ENCODE measurements around the gene GYS2. TPM values are rescaled to one million over a fixed set of nuclear protein-coding genes. Genes with fewer than 3 reads are reported as not detected.

The GYS2 gene
- total and polyA plus RNA-seq, 4 donors: 15.5 to 86.8 (median 34.1) TPM

GRCh38 chr12:21566907-21567394 is 37.7 kb downstream of the GYS2 start (continued):
- TF ChIP-seq TAF1 (conservative IDR thresholded peaks at IDR 0.05): no peak

GRCh38 chr12:21566223-21566906 is 38.3 kb downstream of the GYS2 start:
- peak overlapping the region; percentile 68 to 82 for H3K27ac ChIP-seq (ENCODE audit: low read depth in 1 of 2, low read length in 2 of 2)
- no peaks in the 10 kb centered on the region for H3K27me3 ChIP-seq (ENCODE audit: control insufficient read depth in 4 of 4, insufficient read depth in 4 of 4, low read length in 3 of 4)
- no peak for DNase-seq (ENCODE audit: low spot score)
- WGBS: 40% methylated on average over 5 of the region's 5 CpGs
- no peaks in the 10 kb centered on the region for H3K9me3 ChIP-seq (ENCODE audit: control insufficient read depth in 4 of 4, low read length in 3 of 4)
- peaks cover 4 to 33% (median 25%) of the 10 kb centered on the region in 4 donors for H3K4me1 ChIP-seq (ENCODE audit: control insufficient read depth in 4 of 4, insufficient read depth in 4 of 4, low read length in 3 of 4)
- peaks cover 1 to 21% (median 9%) of the 10 kb centered on the region in 4 donors for H3K36me3 ChIP-seq (ENCODE audit: control insufficient read depth in 4 of 4, insufficient read depth in 3 of 4, low read depth in 1 of 4, low read length in 3 of 4)
- H3K9ac ChIP-seq (ENCODE audit: low read depth in 1 of 2, low read length in 2 of 2): no peak overlapping the region
- TF ChIP-seq, protein P1, sequence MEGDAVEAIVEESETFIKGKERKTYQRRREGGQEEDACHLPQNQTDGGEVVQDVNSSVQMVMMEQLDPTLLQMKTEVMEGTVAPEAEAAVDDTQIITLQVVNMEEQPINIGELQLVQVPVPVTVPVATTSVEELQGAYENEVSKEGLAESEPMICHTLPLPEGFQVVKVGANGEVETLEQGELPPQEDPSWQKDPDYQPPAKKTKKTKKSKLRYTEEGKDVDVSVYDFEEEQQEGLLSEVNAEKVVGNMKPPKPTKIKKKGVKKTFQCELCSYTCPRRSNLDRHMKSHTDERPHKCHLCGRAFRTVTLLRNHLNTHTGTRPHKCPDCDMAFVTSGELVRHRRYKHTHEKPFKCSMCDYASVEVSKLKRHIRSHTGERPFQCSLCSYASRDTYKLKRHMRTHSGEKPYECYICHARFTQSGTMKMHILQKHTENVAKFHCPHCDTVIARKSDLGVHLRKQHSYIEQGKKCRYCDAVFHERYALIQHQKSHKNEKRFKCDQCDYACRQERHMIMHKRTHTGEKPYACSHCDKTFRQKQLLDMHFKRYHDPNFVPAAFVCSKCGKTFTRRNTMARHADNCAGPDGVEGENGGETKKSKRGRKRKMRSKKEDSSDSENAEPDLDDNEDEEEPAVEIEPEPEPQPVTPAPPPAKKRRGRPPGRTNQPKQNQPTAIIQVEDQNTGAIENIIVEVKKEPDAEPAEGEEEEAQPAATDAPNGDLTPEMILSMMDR (IDR thresholded peaks at IDR 0.05; ENCODE audit: low read depth, low read length, missing input control): no peak
- TF ChIP-seq JUND (IDR thresholded peaks at IDR 0.05) (peak in 1 of 2 donors; percentile 75), SP1 (IDR thresholded peaks at IDR 0.05) (peak; percentile 51), EGR1 (IDR thresholded peaks at IDR 0.05; ENCODE audit: low read depth in 2 of 2) (no peak), RXRA (IDR thresholded peaks at IDR 0.05) (peak; percentile 90 to 91), FOXA2 (IDR thresholded peaks at IDR 0.05) (no peak), YY1 (IDR thresholded peaks at IDR 0.05) (peak; percentile 70), GABPA (IDR thresholded peaks at IDR 0.05 in 1 of 2, conservative IDR thresholded peaks at IDR 0.05 in 1 of 2) (no peak), TAF1 (conservative IDR thresholded peaks at IDR 0.05) (peak; percentile 14), RAD21 (IDR thresholded peaks at IDR 0.05) (peak; percentile 31 to 40), HNF4G (IDR thresholded peaks at IDR 0.05) (no peak), FOXA1 (IDR thresholded peaks at IDR 0.05) (no peak), NR2F2 (IDR thresholded peaks at IDR 0.05) (no peak), ATF3 (IDR thresholded peaks at IDR 0.05) (no peak), HNF4A (conservative IDR thresholded peaks at IDR 0.05) (peak; percentile 73 to 82), REST (IDR thresholded peaks at IDR 0.05) (peak; percentile 72)
- TF ChIP-seq, protein P2, sequence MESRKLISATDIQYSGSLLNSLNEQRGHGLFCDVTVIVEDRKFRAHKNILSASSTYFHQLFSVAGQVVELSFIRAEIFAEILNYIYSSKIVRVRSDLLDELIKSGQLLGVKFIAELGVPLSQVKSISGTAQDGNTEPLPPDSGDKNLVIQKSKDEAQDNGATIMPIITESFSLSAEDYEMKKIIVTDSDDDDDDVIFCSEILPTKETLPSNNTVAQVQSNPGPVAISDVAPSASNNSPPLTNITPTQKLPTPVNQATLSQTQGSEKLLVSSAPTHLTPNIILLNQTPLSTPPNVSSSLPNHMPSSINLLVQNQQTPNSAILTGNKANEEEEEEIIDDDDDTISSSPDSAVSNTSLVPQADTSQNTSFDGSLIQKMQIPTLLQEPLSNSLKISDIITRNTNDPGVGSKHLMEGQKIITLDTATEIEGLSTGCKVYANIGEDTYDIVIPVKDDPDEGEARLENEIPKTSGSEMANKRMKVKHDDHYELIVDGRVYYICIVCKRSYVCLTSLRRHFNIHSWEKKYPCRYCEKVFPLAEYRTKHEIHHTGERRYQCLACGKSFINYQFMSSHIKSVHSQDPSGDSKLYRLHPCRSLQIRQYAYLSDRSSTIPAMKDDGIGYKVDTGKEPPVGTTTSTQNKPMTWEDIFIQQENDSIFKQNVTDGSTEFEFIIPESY (IDR thresholded peaks at IDR 0.05): peak; percentile 43
- TF ChIP-seq, protein P3, sequence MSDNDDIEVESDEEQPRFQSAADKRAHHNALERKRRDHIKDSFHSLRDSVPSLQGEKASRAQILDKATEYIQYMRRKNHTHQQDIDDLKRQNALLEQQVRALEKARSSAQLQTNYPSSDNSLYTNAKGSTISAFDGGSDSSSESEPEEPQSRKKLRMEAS (IDR thresholded peaks at IDR 0.05): peak; percentile 68
- H3K4me3 ChIP-seq (ENCODE audit: low read depth in 1 of 3, low read length in 3 of 3): no peak overlapping the region

All from liver (tissue), 9 donors.